Vagina (tissue), 2 donors: ENCODE measurements around the gene DDR1.
A peak's percentile ranks its signal among the peaks of the same experiment; 100 is the strongest.

Source experiments
- CTCF ChIP-seq, 3 experiments: fragments of 450-650 bp in 2 of 3; fragments of 200-600 bp in 1 of 3; sonication (generic) in 1 of 3; IDR thresholded peaks; one replicate each; pipeline ENCODE4 v1.5.1; 2017 to 2019; ENCODE audit warnings: antibody characterized with exemption in 3 of 3, mild to moderate bottlenecking in 2 of 3, moderate library complexity in 2 of 3
- POLR2A ChIP-seq, 2 donors: fragments of 450-650 bp; IDR thresholded peaks; one replicate each; pipeline ENCODE4 v1.6.1; 2017; ENCODE audit warnings: antibody characterized with exemption in 2 of 2, mild to moderate bottlenecking in 2 of 2, moderate library complexity in 2 of 2
- POLR2AphosphoS5 ChIP-seq, 2 donors: sonication (generic); formaldehyde crosslinking; IDR thresholded peaks; one replicate each; pipeline ENCODE4 v1.9.0; 2017; ENCODE audit warnings: antibody characterized with exemption in 2 of 2, mild to moderate bottlenecking in 2 of 2, low read depth in 1 of 2; ENCODE audit not compliant: insufficient read depth in 1 of 2

DNA sequence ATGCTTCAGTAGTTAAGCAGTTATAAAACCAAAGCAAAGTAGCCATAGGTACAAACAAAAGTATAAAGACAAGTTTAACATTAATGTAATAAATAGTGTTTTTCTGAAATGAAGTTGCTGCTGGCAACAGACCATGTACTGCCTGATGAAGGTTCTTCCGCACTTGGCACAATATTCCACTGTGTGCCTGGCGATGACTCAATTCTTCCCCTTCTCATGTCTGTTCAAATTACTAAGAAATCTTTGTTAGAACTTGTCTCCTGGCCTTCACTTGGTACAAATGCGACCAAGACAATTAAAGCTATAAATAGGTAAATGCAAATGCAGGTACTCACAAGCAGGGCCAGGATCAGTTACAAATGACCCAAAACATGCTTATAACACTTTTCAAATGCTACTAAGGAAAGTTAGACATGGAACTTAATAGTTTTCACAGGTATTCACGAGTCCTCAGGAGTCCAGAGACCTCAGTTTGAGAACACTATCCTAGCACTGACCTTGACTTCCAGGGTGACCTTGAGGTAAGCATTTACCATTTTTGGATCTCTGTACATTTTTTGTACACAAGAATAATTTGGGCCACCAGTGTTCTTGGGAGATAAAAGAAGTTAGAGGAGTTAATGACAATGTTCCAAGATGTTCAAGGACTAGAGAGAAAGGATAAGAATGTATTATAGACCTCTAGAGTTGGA is 8.1 kb upstream of the DDR1 start:
- TF ChIP-seq CTCF (IDR thresholded peaks at IDR 0.05) (no peak), POLR2A (IDR thresholded peaks at IDR 0.05) (no peak), POLR2AphosphoS5 (IDR thresholded peaks at IDR 0.05; ENCODE audit: insufficient read depth in 1 of 2, low read depth in 1 of 2) (peak in 1 of 2 donors; percentile 90)
